ENCODE results near the gene SLC41A2.
A peak's percentile ranks its signal among the peaks of the same experiment; 100 is the strongest.

DNA sequence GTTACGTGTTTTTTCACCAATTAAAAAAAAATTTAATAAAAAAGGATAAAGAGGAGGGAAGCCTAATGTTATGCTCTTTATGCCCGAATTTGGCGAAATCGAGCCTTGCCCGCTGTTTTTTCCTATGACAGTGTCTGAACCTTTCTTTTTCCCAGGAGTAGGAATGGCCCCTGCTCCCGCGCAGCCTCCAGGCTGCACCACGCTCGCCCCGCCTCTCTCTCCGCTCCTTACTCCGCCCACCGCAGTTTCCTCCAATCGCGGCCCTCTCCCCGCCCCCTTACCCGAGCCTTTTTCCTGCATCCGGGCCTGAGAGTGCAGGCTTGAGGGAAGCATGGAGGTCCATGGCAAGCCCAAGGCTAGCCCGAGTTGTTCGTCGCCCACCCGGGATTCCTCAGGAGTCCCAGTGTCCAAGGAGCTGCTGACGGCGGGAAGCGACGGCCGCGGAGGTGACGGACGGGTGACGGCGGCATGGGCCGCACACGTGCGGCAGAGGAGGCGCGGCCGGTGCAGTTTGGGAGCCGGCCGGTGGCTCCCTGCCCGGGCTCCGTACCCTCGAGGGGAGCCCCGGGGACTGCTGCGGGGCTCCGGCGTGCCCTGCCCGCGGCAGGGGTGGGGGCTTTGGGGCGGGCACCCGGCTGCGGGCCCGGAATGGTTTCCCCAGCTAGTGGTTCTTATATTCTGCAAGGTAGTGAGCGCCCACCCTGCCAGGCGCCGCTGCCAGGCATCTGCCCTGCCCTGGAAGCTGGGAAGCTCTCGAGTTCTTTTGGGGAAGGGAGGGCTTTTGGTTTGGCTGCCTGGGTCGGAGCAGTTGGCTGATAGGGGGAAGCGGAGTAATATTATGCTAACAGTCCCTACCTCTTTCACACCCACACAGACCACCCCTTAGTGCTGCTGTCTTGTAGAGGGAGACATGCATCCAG is 28.2 kb upstream of the SLC41A2 start, which contains the start of gene NOPCHAP1:
- TF ChIP-seq, protein P1, sequence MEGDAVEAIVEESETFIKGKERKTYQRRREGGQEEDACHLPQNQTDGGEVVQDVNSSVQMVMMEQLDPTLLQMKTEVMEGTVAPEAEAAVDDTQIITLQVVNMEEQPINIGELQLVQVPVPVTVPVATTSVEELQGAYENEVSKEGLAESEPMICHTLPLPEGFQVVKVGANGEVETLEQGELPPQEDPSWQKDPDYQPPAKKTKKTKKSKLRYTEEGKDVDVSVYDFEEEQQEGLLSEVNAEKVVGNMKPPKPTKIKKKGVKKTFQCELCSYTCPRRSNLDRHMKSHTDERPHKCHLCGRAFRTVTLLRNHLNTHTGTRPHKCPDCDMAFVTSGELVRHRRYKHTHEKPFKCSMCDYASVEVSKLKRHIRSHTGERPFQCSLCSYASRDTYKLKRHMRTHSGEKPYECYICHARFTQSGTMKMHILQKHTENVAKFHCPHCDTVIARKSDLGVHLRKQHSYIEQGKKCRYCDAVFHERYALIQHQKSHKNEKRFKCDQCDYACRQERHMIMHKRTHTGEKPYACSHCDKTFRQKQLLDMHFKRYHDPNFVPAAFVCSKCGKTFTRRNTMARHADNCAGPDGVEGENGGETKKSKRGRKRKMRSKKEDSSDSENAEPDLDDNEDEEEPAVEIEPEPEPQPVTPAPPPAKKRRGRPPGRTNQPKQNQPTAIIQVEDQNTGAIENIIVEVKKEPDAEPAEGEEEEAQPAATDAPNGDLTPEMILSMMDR (IDR thresholded peaks at IDR 0.05; ENCODE audit: insufficient read depth, low read length): no peak
- peak; percentile 79 for TF ChIP-seq POLR2AphosphoS5 (IDR thresholded peaks at IDR 0.05; ENCODE audit: low read depth)
- TF ChIP-seq GABPA (IDR thresholded peaks at IDR 0.05; ENCODE audit: low read depth): no peak
